CD4-positive, alpha-beta T cell (primary cell): ENCODE measurements around the gene HIGD1C. TPM values are rescaled to one million over a fixed set of nuclear protein-coding genes. Genes with fewer than 3 reads are reported as not detected.
A peak's percentile ranks its signal among the peaks of the same experiment; 100 is the strongest.

Experiments
- ATAC-seq: fragments of 200-7000 bp; cut with Tn5 transposase; one replicate; pipeline ENCODE4 v1.10.0; 2022; ENCODE audit warnings: mild to moderate bottlenecking; ENCODE audit not compliant: poor library complexity
- CTCF ChIA-PET: fragments of 350-600 bp; sonication (Branson Sonifier 250); formaldehyde crosslinking; loops from one replicate; lab custom pipeline; 2021; ENCODE audit warnings: antibody characterized with exemption, inconsistent platforms; lab: Charles Lee
- POLR2A ChIA-PET: fragments of 350-600 bp; sonication (Branson Sonifier 250); formaldehyde crosslinking; loops from one replicate; lab custom pipeline; 2021; ENCODE audit warnings: antibody characterized with exemption, inconsistent platforms; lab: Charles Lee
- DNase-seq, 14 experiments: peaks; one replicate each; pipeline ENCODE4 v3.0.0-alpha.2; 2013 to 2020; ENCODE audit warnings: mixed read lengths in 2 of 14
- H3K27ac ChIP-seq, 2 donors: one replicate each; pipeline versions ENCODE4 v1.5.1 to v1.7.0; 2013; ENCODE audit warnings: low read length in 2 of 2, low read depth in 1 of 2, mild to moderate bottlenecking in 1 of 2
- H3K27me3 ChIP-seq, 2 experiments: 1 replicate in 1 of 2; 2 replicates in 1 of 2; pipeline versions ENCODE4 v1.6.1 to v1.7.0; 2013; ENCODE audit warnings: low read length in 2 of 2, control low read depth in 1 of 2, mild to moderate bottlenecking in 1 of 2, moderate library complexity in 1 of 2; ENCODE audit not compliant: insufficient read depth in 2 of 2, control insufficient read depth in 1 of 2
- H3K36me3 ChIP-seq: one replicate; pipeline ENCODE4 v1.6.1; 2013; ENCODE audit warnings: low read length, control low read depth; ENCODE audit not compliant: insufficient read depth
- H3K4me1 ChIP-seq: one replicate; pipeline ENCODE4 v1.6.1; 2013; ENCODE audit warnings: low read length, control low read depth; ENCODE audit not compliant: insufficient read depth
- H3K4me3 ChIP-seq: one replicate; pipeline ENCODE4 v1.5.1; 2013; ENCODE audit warnings: mild to moderate bottlenecking, low read length, moderate library complexity
- H3K9me3 ChIP-seq, 2 experiments: 1 replicate in 1 of 2; 2 replicates in 1 of 2; pipeline versions ENCODE4 v1.6.1 to v1.7.0; 2013; ENCODE audit warnings: low read length in 2 of 2, mild to moderate bottlenecking in 2 of 2, control low read depth in 1 of 2, moderate library complexity in 1 of 2; ENCODE audit not compliant: control insufficient read depth in 1 of 2, insufficient read depth in 1 of 2
- H3K27ac Mint-ChIP-seq: one replicate; pipeline ENCODE4 v1.8.0; 2020; ENCODE audit warnings: mixed read lengths
- H3K27me3 Mint-ChIP-seq: one replicate; pipeline ENCODE4 v1.8.0; 2021; ENCODE audit warnings: mixed read lengths
- H3K36me3 Mint-ChIP-seq: one replicate; pipeline ENCODE4 v1.8.0; 2021; ENCODE audit warnings: low read depth, mixed read lengths
- H3K4me1 Mint-ChIP-seq: one replicate; pipeline ENCODE4 v1.8.0; 2021; ENCODE audit warnings: low read depth, mixed read lengths
- H3K4me3 Mint-ChIP-seq: one replicate; pipeline ENCODE4 v1.8.0; 2020; ENCODE audit warnings: mild to moderate bottlenecking, mixed read lengths
- H3K9me3 Mint-ChIP-seq: one replicate; pipeline ENCODE4 v1.8.0; 2020; ENCODE audit warnings: mixed read lengths
- intact Hi-C, 2 experiments: fragments of 100-400 bp; cut with DNase I in 1 of 2; cut with micrococcal nuclease in 1 of 2; formaldehyde crosslinking; loops; one replicate each; pipeline versions ENCODE4 v1.15.1 to v1.9.0; 2023 to 2025; cut with DNase I, micrococcal nuclease
- total RNA-seq, 174 experiments: library from RNA in 2 of 174; stranded (reverse) in 2 of 174; gene quantifications; one replicate each; pipeline ENCODE4 v1.2.3 and lab custom pipeline; 2021 to 2026
- TF ChIP-seq, protein P1 (sequence below): fragments of 200-600 bp; IDR thresholded peaks from one replicate; pipeline ENCODE4 v1.8.0; 2022; ENCODE audit warnings: antibody characterized with exemption, mild to moderate bottlenecking

HIGD1C gene
- total RNA-seq, 2 experiments from 2014 or later, result not detected

DNA sequence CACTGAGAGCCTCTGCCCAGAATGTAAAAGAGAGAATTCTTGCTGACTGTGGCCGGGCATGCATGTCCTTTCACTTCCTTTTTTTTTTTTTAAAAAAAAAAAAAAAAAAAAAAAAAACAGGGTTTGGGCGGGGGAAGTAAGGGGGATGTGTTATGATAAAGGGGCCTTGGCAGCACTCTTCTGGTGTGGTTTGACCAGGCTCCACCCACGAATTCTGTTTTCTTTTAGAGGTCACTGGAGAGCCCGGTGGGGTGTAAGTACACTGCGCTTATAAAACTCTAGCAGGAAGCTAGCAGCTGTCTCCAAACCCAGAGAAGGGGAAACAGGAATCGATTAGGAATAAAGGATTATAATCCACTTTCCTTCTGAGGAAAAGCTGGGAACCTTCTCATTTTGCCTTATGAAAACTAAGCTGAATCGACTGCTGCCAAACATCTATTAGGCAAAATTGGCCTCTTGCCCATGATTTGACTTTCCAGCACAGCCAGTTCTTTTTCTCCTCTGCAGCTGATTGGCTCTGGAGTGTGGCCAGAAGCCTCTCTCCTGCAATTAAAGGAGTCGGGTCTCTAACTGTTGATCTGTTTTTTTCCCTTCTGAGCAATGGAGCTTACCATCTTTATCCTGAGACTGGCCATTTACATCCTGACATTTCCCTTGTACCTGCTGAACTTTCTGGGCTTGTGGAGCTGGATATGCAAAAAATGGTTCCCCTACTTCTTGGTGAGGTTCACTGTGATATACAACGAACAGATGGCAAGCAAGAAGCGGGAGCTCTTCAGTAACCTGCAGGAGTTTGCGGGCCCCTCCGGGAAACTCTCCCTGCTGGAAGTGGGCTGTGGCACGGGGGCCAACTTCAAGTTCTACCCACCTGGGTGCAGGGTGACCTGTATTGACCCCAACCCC is 27.7 kb upstream of the HIGD1C start:
- ChIA-PET POLR2A (interaction anchor here (0.8 kb wide), 1 partner anchor 43 kb away, joined by 3 read pairs; no protein-coding TSS in a partner anchor), CTCF (no interaction called here)
- Mint-ChIP-seq H3K27ac (peak overlapping the region; percentile 55), H3K4me1 (peaks cover 22% of the 10 kb centered on the region), H3K27me3 (no peaks in the 10 kb centered on the region), H3K9me3 (no peaks in the 10 kb centered on the region), H3K4me3 (peak overlapping the region; percentile 77), H3K36me3 (no peaks in the 10 kb centered on the region)
- Histone ChIP-seq H3K27me3 (no peaks in the 10 kb centered on the region), H3K27ac (no peak overlapping the region), H3K4me3 (peak overlapping the region; percentile 47), H3K36me3 (no peaks in the 10 kb centered on the region), H3K9me3 (no peaks in the 10 kb centered on the region), H3K4me1 (peaks cover 9% of the 10 kb centered on the region)
- DNase-seq (peak in 5 of 14 experiments; percentile 15 to 67 (median 43)), ATAC-seq (peak; percentile 34)
- TF ChIP-seq, protein P1, sequence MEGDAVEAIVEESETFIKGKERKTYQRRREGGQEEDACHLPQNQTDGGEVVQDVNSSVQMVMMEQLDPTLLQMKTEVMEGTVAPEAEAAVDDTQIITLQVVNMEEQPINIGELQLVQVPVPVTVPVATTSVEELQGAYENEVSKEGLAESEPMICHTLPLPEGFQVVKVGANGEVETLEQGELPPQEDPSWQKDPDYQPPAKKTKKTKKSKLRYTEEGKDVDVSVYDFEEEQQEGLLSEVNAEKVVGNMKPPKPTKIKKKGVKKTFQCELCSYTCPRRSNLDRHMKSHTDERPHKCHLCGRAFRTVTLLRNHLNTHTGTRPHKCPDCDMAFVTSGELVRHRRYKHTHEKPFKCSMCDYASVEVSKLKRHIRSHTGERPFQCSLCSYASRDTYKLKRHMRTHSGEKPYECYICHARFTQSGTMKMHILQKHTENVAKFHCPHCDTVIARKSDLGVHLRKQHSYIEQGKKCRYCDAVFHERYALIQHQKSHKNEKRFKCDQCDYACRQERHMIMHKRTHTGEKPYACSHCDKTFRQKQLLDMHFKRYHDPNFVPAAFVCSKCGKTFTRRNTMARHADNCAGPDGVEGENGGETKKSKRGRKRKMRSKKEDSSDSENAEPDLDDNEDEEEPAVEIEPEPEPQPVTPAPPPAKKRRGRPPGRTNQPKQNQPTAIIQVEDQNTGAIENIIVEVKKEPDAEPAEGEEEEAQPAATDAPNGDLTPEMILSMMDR, result no peak
- intact Hi-C loops, result no loop called here

DNA sequence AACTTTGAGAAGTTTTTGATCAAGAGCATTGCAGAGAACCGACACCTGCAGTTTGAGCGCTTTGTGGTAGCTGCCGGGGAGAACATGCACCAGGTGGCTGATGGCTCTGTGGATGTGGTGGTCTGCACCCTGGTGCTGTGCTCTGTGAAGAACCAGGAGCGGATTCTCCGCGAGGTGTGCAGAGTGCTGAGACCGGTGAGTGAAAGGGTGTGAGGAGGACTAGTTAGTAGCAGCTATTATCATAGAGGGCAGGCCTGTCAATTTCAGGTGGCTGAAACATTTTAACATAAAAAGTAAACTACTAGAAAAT is 27.0 kb upstream of the HIGD1C start:
- Histone ChIP-seq H3K36me3 (no peaks in the 10 kb centered on the region), H3K4me1 (peaks cover 9% of the 10 kb centered on the region), H3K4me3 (peak overlapping the region; percentile 47), H3K27ac (no peak overlapping the region), H3K27me3 (no peaks in the 10 kb centered on the region), H3K9me3 (no peaks in the 10 kb centered on the region)
- Mint-ChIP-seq H3K27me3 (no peaks in the 10 kb centered on the region), H3K4me3 (peak overlapping the region; percentile 77), H3K9me3 (no peaks in the 10 kb centered on the region), H3K27ac (peak overlapping the region; percentile 55), H3K4me1 (peaks cover 22% of the 10 kb centered on the region), H3K36me3 (no peaks in the 10 kb centered on the region)
- ChIA-PET POLR2A (interaction anchor here (0.8 kb wide), 1 partner anchor 42 kb away, joined by 3 read pairs; no protein-coding TSS in a partner anchor), CTCF (no interaction called here)
- peak in 1 of 14 experiments; percentile 6 for DNase-seq
- TF ChIP-seq, protein P1, result no peak
- intact Hi-C loops, result no loop called here
- no peak for ATAC-seq

DNA sequence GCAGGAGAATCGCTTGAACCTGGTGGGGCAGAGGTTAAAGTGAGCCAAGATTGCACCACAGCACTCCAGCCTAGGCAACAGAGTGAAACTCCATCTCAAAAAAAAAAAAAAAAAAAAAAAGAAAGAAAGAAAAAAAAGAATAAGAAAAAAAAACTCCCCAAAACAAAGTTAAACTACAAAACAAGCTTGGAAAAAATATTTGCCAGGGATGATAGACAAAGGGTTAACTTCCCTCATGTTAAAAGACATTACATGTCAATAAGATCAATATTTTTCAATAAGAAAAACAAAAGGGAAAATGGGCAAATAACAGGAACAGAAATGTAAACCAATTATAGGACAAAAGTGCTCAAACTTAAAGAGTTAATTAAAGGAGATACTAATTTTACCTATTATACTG is 26.4 kb upstream of the HIGD1C start:
- Histone ChIP-seq H3K4me3 (peak overlapping the region; percentile 47), H3K4me1 (peaks cover 9% of the 10 kb centered on the region), H3K36me3 (no peaks in the 10 kb centered on the region), H3K27me3 (no peaks in the 10 kb centered on the region), H3K9me3 (no peaks in the 10 kb centered on the region), H3K27ac (no peak overlapping the region)
- Mint-ChIP-seq H3K36me3 (no peaks in the 10 kb centered on the region), H3K4me1 (peaks cover 22% of the 10 kb centered on the region), H3K27ac (peak overlapping the region; percentile 18), H3K9me3 (no peaks in the 10 kb centered on the region), H3K27me3 (no peaks in the 10 kb centered on the region), H3K4me3 (peak overlapping the region; percentile 63)
- CTCF ChIA-PET, result no interaction called here
- POLR2A ChIA-PET, result no interaction called here
- intact Hi-C loops, result no loop called here
- DNase-seq (no peak), ATAC-seq (no peak)
- TF ChIP-seq, protein P1, result no peak
